ENCODE measurements around the gene TRIM66. TPM values are rescaled to one million over a fixed set of nuclear protein-coding genes. Genes with fewer than 3 reads are reported as not detected.

TRIM66 gene
- polyA plus RNA-seq, 3 donors, result 0.04 to 12.0 (median 0.47) TPM

GRCh38 chr11:8605971-8606563, 76.4 kb downstream of the TRIM66 start:
- Histone ChIP-seq H3K9me3 (replicated peaks in 1 of 2; ENCODE audit: control insufficient read depth in 1 of 2, insufficient read depth in 1 of 2, low read length in 2 of 2) (no peaks in the 10 kb centered on the region), H3K27me3 (ENCODE audit: control insufficient read depth in 2 of 2, insufficient read depth in 2 of 2, low read length in 2 of 2) (no peaks in the 10 kb centered on the region), H3K4me2 (replicated peaks; ENCODE audit: extremely low read depth, low read length, poor library complexity, severe bottlenecking) (no peak overlapping the region), H3K4me3 (replicated peaks in 1 of 3; ENCODE audit: low read depth in 2 of 3, low read length in 3 of 3) (no peak overlapping the region), H3K9ac (ENCODE audit: insufficient read depth, low read length, poor library complexity, severe bottlenecking) (no peak overlapping the region), H3K4me1 (ENCODE audit: control insufficient read depth in 1 of 2, insufficient read depth in 2 of 2, low read length in 2 of 2) (peaks cover 4 to 6% of the 10 kb centered on the region in 2 donors), H3K36me3 (replicated peaks in 1 of 2; ENCODE audit: control insufficient read depth in 1 of 2, insufficient read depth in 2 of 2, low read length in 2 of 2) (no peaks in the 10 kb centered on the region), H2AFZ (ENCODE audit: insufficient read depth, low read depth, low read length, poor library complexity, severe bottlenecking) (no peak overlapping the region), H3K27ac (ENCODE audit: low read depth in 1 of 2, low read length in 2 of 2) (no peak overlapping the region), H4K20me1 (ENCODE audit: insufficient read depth, low read length) (no peaks in the 10 kb centered on the region), H3K79me2 (ENCODE audit: insufficient read depth, low read length) (no peaks in the 10 kb centered on the region)
- no peak for TF ChIP-seq CTCF (IDR thresholded peaks at IDR 0.05)
- no peak for DNase-seq
- H3K27ac Mint-ChIP-seq, result no peak overlapping the region
- H3K27me3 Mint-ChIP-seq (ENCODE audit: low read depth in 3 of 3), result peaks cover 1 to 4% (median 2%) of the 10 kb centered on the region in 3 donors
- H3K36me3 Mint-ChIP-seq, result no peaks in the 10 kb centered on the region
- H3K4me1 Mint-ChIP-seq, result peaks cover 10% of the 10 kb centered on the region
- H3K4me3 Mint-ChIP-seq, result no peak overlapping the region
- WGBS (ENCODE audit: insufficient coverage), result no CpG with 5 or more reads among the region's 1 CpG
- no peaks in the 10 kb centered on the region for H3K9me3 Mint-ChIP-seq
- intact Hi-C loops (cut with micrococcal nuclease), result no loop called here

- Mint-ChIP-seq H3K36me3 (no peaks in the 10 kb centered on the region), H3K27ac (peak overlapping the region in 6 of 7 donors; percentile 6 to 91 (median 62)), H3K4me1 (peaks cover 10% of the 10 kb centered on the region), H3K9me3 (no peaks in the 10 kb centered on the region), H3K27me3 (ENCODE audit: low read depth in 3 of 3) (peaks cover 0 to 4% (median 2%) of the 10 kb centered on the region in 3 donors), H3K4me3 (peak overlapping the region in 1 of 2 donors; percentile 21)
- peak overlapping the region; percentile 4 for H2AFZ ChIP-seq (ENCODE audit: insufficient read depth, low read depth, low read length, poor library complexity, severe bottlenecking)
- no peak overlapping the region for H3K9ac ChIP-seq (ENCODE audit: insufficient read depth, low read length, poor library complexity, severe bottlenecking)
- no peaks in the 10 kb centered on the region for H3K27me3 ChIP-seq (ENCODE audit: control insufficient read depth in 2 of 2, insufficient read depth in 2 of 2, low read length in 2 of 2)
- WGBS (ENCODE audit: insufficient coverage), result 19% methylated on average over 7 of the region's 9 CpGs
- H3K4me2 ChIP-seq (replicated peaks; ENCODE audit: extremely low read depth, low read length, poor library complexity, severe bottlenecking), result no peak overlapping the region
- H3K4me1 ChIP-seq (ENCODE audit: control insufficient read depth in 1 of 2, insufficient read depth in 2 of 2, low read length in 2 of 2), result peaks cover 4 to 6% of the 10 kb centered on the region in 2 donors
- H3K9me3 ChIP-seq (replicated peaks in 1 of 2; ENCODE audit: control insufficient read depth in 1 of 2, insufficient read depth in 1 of 2, low read length in 2 of 2), result no peaks in the 10 kb centered on the region
- H3K4me3 ChIP-seq (replicated peaks in 1 of 3; ENCODE audit: low read depth in 2 of 3, low read length in 3 of 3), result no peak overlapping the region
- H4K20me1 ChIP-seq (ENCODE audit: insufficient read depth, low read length), result no peaks in the 10 kb centered on the region
- H3K79me2 ChIP-seq (ENCODE audit: insufficient read depth, low read length), result no peaks in the 10 kb centered on the region
- peak; percentile 83 for TF ChIP-seq CTCF (IDR thresholded peaks at IDR 0.05)
- no peaks in the 10 kb centered on the region for H3K36me3 ChIP-seq (replicated peaks in 1 of 2; ENCODE audit: control insufficient read depth in 1 of 2, insufficient read depth in 2 of 2, low read length in 2 of 2)
- intact Hi-C loops (cut with micrococcal nuclease), result no loop called here
- DNase-seq, result peak; percentile 53 to 84 (median 70)
- no peak overlapping the region for H3K27ac ChIP-seq (ENCODE audit: low read depth in 1 of 2, low read length in 2 of 2)
Measured at GRCh38 chr11:8604078-8604723, 78.3 kb downstream of the TRIM66 start.
